Erythroblast (primary cell): ENCODE measurements around the gene OR8B8.

Experiments used
- GATA1 ChIP-seq: IDR thresholded peaks from 2 replicates; pipeline ENCODE4 v1.6.1; 2011; ENCODE audit warnings: low read depth, mild to moderate bottlenecking, control low read depth, low read length, moderate library complexity
- POLR2A ChIP-seq: IDR thresholded peaks from 2 replicates; pipeline ENCODE4 v1.6.1; 2011; ENCODE audit warnings: mild to moderate bottlenecking, low read length

DNA sequence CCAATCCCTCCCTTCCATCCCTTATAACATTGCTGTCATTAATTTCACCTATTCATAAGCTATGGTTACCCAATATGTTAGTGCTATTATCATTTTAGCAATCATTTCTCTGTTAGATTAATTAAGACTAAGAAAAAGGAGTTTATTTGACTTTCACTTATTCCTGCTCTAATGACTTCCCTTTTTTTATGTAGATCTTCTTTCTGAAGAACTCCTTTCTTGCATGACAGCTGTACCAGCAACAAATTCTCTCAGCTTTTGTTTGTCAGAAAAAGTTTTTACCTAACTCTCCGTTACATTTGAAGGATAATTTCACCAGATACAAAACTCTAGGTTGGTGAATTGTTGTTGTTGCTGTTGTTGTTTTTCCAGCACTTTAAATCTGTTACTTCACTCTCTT lies 28.6 kb upstream of the OR8B8 start:
- TF ChIP-seq POLR2A (no peak), GATA1 (no peak)
